Neural progenitor cell (in vitro differentiated cells): ENCODE measurements around the gene LTF.

Experiments used
- CTCF ChIP-seq: fragments of 200-600 bp; sonication (generic); IDR thresholded peaks from 2 replicates; pipeline ENCODE4 v1.5.1; 2017; ENCODE audit warnings: antibody characterized with exemption, mild to moderate bottlenecking
- EZH2 ChIP-seq: fragments of 200-600 bp; sonication (generic); IDR thresholded peaks from 2 replicates; pipeline ENCODE4 v1.6.1; 2017; ENCODE audit warnings: antibody characterized with exemption, mild to moderate bottlenecking, moderate library complexity
- EZH2phosphoT487 ChIP-seq: fragments of 200-600 bp; sonication (generic); IDR thresholded peaks from 2 replicates; pipeline ENCODE4 v1.6.1; 2017; ENCODE audit warnings: antibody characterized with exemption

- TF ChIP-seq CTCF (no peak), EZH2 (no peak), EZH2phosphoT487 (no peak)
Observed at GRCh38 chr3:46455231-46456115, 9.2 kb downstream of the LTF start.
